GM12801 (cell line): ENCODE results near the gene LAMP5.

Experiments used
- CTCF ChIP-seq: IDR thresholded peaks from one replicate; pipeline ENCODE4 v1.5.1; 2011; ENCODE audit warnings: control low read depth; ENCODE audit not compliant: insufficient read length; ENCODE audit errors: extremely low read depth

LAMP5 gene

GRCh38 chr20:9565910-9566550, 51.6 kb downstream of the LAMP5 start:
- TF ChIP-seq CTCF = no peak

GRCh38 chr20:9566977-9567376, 52.6 kb downstream of the LAMP5 start:
- no peak for TF ChIP-seq CTCF

- no peak for TF ChIP-seq CTCF
These were observed 56.2 kb downstream of the LAMP5 start for GRCh38 chr20:9570612-9571011.

GRCh38 chr20:9571783-9572182, 57.4 kb downstream of the LAMP5 start:
- TF ChIP-seq CTCF = no peak

GRCh38 chr20:9572670-9573069, 58.3 kb downstream of the LAMP5 start:
- TF ChIP-seq CTCF = no peak

- no peak for TF ChIP-seq CTCF
These were observed 59.2 kb downstream of the LAMP5 start for GRCh38 chr20:9573335-9574151.

- no peak for TF ChIP-seq CTCF
These were observed 59.8 kb downstream of the LAMP5 start for GRCh38 chr20:9574181-9574580.
